Smooth muscle cell (in vitro differentiated cells): ENCODE measurements around the gene CHERP. TPM values are rescaled to one million over a fixed set of nuclear protein-coding genes. Genes with fewer than 3 reads are reported as not detected.

ENCODE experiments used
- DNase-seq: peaks from one replicate; lab custom pipeline; 2025; ENCODE audit not compliant: unreplicated experiment; lab: John Stamatoyannopoulos, UW
- H2AFZ ChIP-seq: fragments of 200-600 bp; sonication (generic); 2 replicates; pipeline ENCODE4 v1.6.0; 2016; ENCODE audit warnings: antibody characterized with exemption, low read depth, mild to moderate bottlenecking
- H3F3A ChIP-seq: fragments of 200-600 bp; sonication (generic); 2 replicates; pipeline ENCODE4 v1.6.0; 2017; ENCODE audit warnings: antibody characterized with exemption, low read depth
- H3K27ac ChIP-seq: fragments of 200-600 bp; sonication (generic); 2 replicates; pipeline ENCODE4 v1.5.1; 2016; ENCODE audit warnings: low read depth, mild to moderate bottlenecking
- H3K27me3 ChIP-seq: fragments of 200-600 bp; sonication (generic); 2 replicates; pipeline ENCODE4 v1.6.1; 2016; ENCODE audit warnings: low read depth, mild to moderate bottlenecking
- H3K36me3 ChIP-seq: fragments of 200-600 bp; sonication (generic); 2 replicates; pipeline ENCODE4 v1.5.1; 2016; ENCODE audit warnings: low read depth
- H3K4me1 ChIP-seq: fragments of 200-600 bp; sonication (generic); 2 replicates; pipeline ENCODE4 v1.5.1; 2016; ENCODE audit warnings: low read depth
- H3K4me2 ChIP-seq: fragments of 200-600 bp; sonication (generic); 2 replicates; pipeline ENCODE4 v1.6.0; 2016; ENCODE audit warnings: mild to moderate bottlenecking
- H3K4me3 ChIP-seq: fragments of 200-600 bp; sonication (generic); 2 replicates; pipeline ENCODE4 v1.5.1; 2016; ENCODE audit warnings: mild to moderate bottlenecking
- H3K79me2 ChIP-seq: fragments of 200-600 bp; sonication (generic); 2 replicates; pipeline ENCODE4 v1.6.0; 2016; ENCODE audit warnings: low read depth, mild to moderate bottlenecking
- H3K9ac ChIP-seq: fragments of 200-600 bp; sonication (generic); 2 replicates; pipeline ENCODE4 v1.6.0; 2016; ENCODE audit warnings: low read depth
- H3K9me3 ChIP-seq: fragments of 200-600 bp; sonication (generic); replicated peaks from 2 replicates; pipeline ENCODE4 v1.5.1; 2016; ENCODE audit warnings: low read depth
- H4K20me1 ChIP-seq: fragments of 200-600 bp; sonication (generic); 2 replicates; pipeline ENCODE4 v1.6.0; 2016; ENCODE audit warnings: low read depth
- CTCF ChIP-seq: fragments of 200-600 bp; sonication (generic); IDR thresholded peaks from 2 replicates; pipeline ENCODE4 v1.5.1; 2017; ENCODE audit warnings: borderline replicate concordance, mild to moderate bottlenecking, antibody characterized with exemption; ENCODE audit not compliant: insufficient read depth, poor library complexity, severe bottlenecking
- WGBS: methylation state at CpG from one replicate; pipeline ENCODE4 v1.1.7; 2016; ENCODE audit warnings: low lambda C conversion rate; 5-methylcytosine and 5-hydroxymethylcytosine counted together
- polyA plus RNA-seq: library from polyadenylated mRNA; unstranded; fragments of >200 nt; fragmentation: Nextera tagmentation; extraction: Ambion mirVana; gene quantifications from 2 replicates; pipeline ENCODE4 v1.2.1, GENCODE V29; 2016
- total RNA-seq: library from RNA; depleted of rRNA; stranded (reverse); fragments of >200 nt; gene quantifications from 2 replicates; pipeline ENCODE4 v1.2.3, GENCODE V29; 2014

The CHERP gene
- total and polyA plus RNA-seq, 2 experiments from 2014 or later = 9.5 to 29.2 TPM

DNA sequence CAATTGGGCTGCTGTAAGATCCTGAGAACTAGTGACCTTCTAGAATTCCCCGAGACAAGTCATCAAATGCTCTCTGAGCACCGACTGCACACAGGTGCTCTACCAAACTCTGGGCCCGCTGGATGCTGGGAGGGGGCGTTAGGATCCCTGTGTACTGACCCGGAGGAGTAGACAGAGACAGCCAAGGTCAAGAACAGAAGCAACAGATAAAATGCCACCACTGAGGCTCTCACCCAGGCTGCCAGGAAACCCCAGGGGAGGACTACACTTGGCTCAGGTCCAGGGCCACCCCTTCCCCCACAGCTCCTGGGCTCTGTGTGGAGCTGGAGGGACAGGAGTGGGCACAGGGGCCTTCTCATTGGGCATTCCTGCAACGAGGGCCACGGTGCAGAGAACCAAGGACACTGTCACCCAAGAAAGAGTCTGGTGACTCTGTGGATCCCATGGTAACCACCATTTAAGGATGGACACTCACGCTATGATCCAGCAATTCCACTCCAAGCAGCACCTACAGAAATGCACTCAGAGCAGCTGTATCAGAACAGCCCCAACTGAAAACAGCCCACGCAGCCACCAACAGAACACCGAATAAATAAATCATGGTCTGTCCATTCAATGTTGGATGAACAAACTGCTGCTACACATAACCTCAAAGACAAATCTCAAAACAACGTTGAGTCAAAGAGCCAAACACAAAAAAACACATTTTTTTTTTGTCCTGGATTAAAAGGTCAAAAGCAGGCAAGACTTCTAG is 46.8 kb upstream of the CHERP start:
- Histone ChIP-seq H3F3A (peaks cover 6% of the 10 kb centered on the region), H3K79me2 (peaks cover 95% of the 10 kb centered on the region), H3K9me3 (no peaks in the 10 kb centered on the region), H3K36me3 (no peaks in the 10 kb centered on the region), H3K27ac (no peak overlapping the region), H2AFZ (no peak overlapping the region), H4K20me1 (peaks cover 100% of the 10 kb centered on the region), H3K4me1 (peaks cover 28% of the 10 kb centered on the region), H3K9ac (no peak overlapping the region), H3K27me3 (no peaks in the 10 kb centered on the region), H3K4me2 (peak overlapping the region; percentile 77), H3K4me3 (no peak overlapping the region)
- WGBS = 81% methylated on average over 11 of the region's 11 CpGs
- DNase-seq = no peak
- no peak for TF ChIP-seq CTCF

DNA sequence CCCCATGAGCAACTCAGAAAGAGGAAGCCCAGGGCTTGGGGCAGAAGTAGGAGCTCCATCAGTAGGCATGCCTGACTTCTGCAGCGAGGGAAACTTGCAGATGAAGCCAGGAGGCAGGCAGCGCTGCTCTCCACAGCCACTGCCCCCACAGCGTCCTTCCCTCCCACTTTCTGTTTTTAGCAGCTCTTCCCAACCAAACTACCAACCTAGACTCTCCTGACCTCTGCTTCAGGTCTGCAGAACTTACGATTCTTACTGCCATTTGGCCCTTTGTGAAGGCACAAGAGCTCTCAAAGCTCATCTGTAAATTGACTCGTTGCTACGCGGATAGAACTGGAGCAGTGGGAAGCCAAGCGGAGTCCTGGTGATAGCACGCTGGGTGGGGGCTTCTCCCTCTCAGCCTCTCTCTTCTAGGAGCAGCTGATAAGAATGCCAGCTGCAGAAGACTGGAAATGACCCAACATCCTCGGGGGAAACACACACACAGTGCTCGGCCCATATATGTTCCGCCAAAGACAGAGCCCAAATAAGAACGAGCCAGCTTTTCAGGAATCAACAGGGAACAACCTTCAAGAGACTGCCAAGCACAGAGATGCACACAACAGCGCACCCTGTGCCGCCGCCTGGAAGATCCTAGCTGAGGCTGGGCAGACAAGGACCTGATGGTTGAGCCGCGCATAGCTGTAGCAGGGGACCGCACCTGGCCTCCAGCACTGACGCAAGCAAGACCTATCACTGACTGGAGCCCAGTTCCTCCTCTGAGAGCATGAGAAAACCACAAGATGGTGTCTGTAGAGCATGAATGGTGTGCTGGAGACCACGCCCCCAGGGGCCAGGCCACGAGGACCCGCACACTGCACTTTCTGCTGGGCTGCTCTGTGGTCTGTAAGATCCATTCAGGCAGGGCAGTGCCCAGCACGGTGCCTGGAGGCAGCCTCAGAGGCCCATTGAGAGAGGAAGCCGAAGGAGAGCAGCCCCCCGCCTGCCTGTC is 45.9 kb upstream of the CHERP start:
- peaks cover 33% of the 10 kb centered on the region for H3K4me1 ChIP-seq
- 58% methylated on average over 26 of the region's 26 CpGs for WGBS
- no peak overlapping the region for H3K4me3 ChIP-seq
- peak overlapping the region; percentile 69 for H3K27ac ChIP-seq
- H3K36me3 ChIP-seq = no peaks in the 10 kb centered on the region
- peaks cover 95% of the 10 kb centered on the region for H3K79me2 ChIP-seq
- no peaks in the 10 kb centered on the region for H3K9me3 ChIP-seq
- peak overlapping the region; percentile 77 for H3K4me2 ChIP-seq
- H3K27me3 ChIP-seq = no peaks in the 10 kb centered on the region
- peaks cover 100% of the 10 kb centered on the region for H4K20me1 ChIP-seq
- peaks cover 11% of the 10 kb centered on the region for H3F3A ChIP-seq
- no peak for DNase-seq
- H3K9ac ChIP-seq = no peak overlapping the region
- no peak for TF ChIP-seq CTCF
- H2AFZ ChIP-seq = no peak overlapping the region

- Histone ChIP-seq H3K4me1 (peaks cover 33% of the 10 kb centered on the region), H3K4me2 (peak overlapping the region; percentile 77)
These were observed 45.0 kb upstream of the CHERP start for GRCh38 chr19:16586991-16587832.

More at GRCh38 chr19:16586991-16587832, 45.0 kb upstream of the CHERP start:
- H3K9me3 ChIP-seq = no peaks in the 10 kb centered on the region
- no peak overlapping the region for H2AFZ ChIP-seq
- H3K4me3 ChIP-seq = no peak overlapping the region
- no peaks in the 10 kb centered on the region for H3K36me3 ChIP-seq
- H3K27ac ChIP-seq = peak overlapping the region; percentile 69
- peaks cover 100% of the 10 kb centered on the region for H4K20me1 ChIP-seq
- H3K27me3 ChIP-seq = no peaks in the 10 kb centered on the region
- DNase-seq = no peak
- WGBS = 40% methylated on average over 19 of the region's 20 CpGs
- H3K9ac ChIP-seq = no peak overlapping the region
- H3K79me2 ChIP-seq = peaks cover 95% of the 10 kb centered on the region
- peaks cover 11% of the 10 kb centered on the region for H3F3A ChIP-seq
- TF ChIP-seq CTCF = no peak
